Epithelial cell of proximal tubule (primary cell): ENCODE data around the gene TAX1BP1. TPM values are rescaled to one million over a fixed set of nuclear protein-coding genes. Genes with fewer than 3 reads are reported as not detected.

ENCODE experiments used
- DNase-seq: peaks from one replicate; pipeline ENCODE4 v3.0.0-alpha.2; 2011; ENCODE audit warnings: low read depth
- H3K4me3 ChIP-seq: 2 replicates; pipeline ENCODE4 v1.5.1; 2011; ENCODE audit warnings: low read depth, mild to moderate bottlenecking, low read length
- CTCF ChIP-seq: conservative IDR thresholded peaks from 2 replicates; pipeline ENCODE4 v1.5.1; 2012; ENCODE audit warnings: low read depth, mild to moderate bottlenecking, low read length
- total RNA-seq: library from RNA; depleted of rRNA; stranded (reverse); fragments of >200 nt; gene quantifications from 2 replicates; pipeline ENCODE4 v1.2.3, GENCODE V29; 2015

TAX1BP1 gene
- total RNA-seq, 1 donor from 2014 or later = 63.1 TPM

GRCh38 chr7:27875832-27876231 lies 135.9 kb downstream of the TAX1BP1 start:
- no peak for TF ChIP-seq CTCF
- H3K4me3 ChIP-seq = no peak overlapping the region
- no peak for DNase-seq

- no peak for DNase-seq
- TF ChIP-seq CTCF = no peak
- H3K4me3 ChIP-seq = no peak overlapping the region
Observed at GRCh38 chr7:27876756-27877155, 136.8 kb downstream of the TAX1BP1 start.

Other genes starting within 250 kb of the TAX1BP1 start
- gene HIBADH, start 77.3 kb upstream of the TAX1BP1 start, total RNA-seq = 43.0 and 49.5 TPM in 2 replicates